HG03520 (cell line): ENCODE measurements around the gene PACSIN2.
"Not testable (repeated sequence)": the region's sequence is repeated elsewhere in the genome, so short reads cannot be mapped to it uniquely, and the experiment has no call there.

Source experiments
- ATAC-seq: cut with Tn5 transposase; IDR thresholded peaks from one replicate; pipeline ENCODE4 v1.9.1; 2021; ENCODE audit warnings: mild to moderate bottlenecking, moderate library complexity; ENCODE audit not compliant: unreplicated experiment

Gene PACSIN2

DNA sequence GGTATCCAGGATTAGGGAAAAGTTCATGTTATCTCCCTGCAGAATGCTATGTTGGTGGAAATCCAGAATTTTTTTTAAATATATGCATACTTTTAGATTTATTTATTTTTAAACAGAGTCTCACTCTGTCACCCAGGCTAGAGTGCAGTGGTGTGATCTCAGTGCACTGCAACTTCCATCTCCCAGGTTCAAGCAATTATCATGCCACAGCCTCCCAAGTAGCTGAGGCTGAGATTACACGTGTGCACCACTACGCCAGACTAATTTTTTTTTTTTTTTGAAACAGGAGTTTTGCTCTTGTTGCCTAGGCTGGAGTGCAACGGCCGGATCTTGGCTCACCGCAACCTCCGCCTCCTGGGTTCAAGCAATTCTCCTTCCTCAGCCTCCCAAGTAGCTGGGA lies 2.6 kb downstream of the PACSIN2 start:
- no peak for ATAC-seq

GRCh38 chr22:43011079-43011478 lies 3.9 kb downstream of the PACSIN2 start:
- ATAC-seq, result no peak

- no peak for ATAC-seq
These were observed 5.5 kb downstream of the PACSIN2 start for GRCh38 chr22:43009444-43009843.

GRCh38 chr22:43008921-43009320 lies 6.0 kb downstream of the PACSIN2 start:
- ATAC-seq, result no peak

GRCh38 chr22:43008509-43008908 lies 6.4 kb downstream of the PACSIN2 start:
- ATAC-seq, result no peak

GRCh38 chr22:43007519-43008102 lies 7.3 kb downstream of the PACSIN2 start:
- ATAC-seq, result no peak

GRCh38 chr22:43006753-43007152 lies 8.2 kb downstream of the PACSIN2 start:
- no peak for ATAC-seq

DNA sequence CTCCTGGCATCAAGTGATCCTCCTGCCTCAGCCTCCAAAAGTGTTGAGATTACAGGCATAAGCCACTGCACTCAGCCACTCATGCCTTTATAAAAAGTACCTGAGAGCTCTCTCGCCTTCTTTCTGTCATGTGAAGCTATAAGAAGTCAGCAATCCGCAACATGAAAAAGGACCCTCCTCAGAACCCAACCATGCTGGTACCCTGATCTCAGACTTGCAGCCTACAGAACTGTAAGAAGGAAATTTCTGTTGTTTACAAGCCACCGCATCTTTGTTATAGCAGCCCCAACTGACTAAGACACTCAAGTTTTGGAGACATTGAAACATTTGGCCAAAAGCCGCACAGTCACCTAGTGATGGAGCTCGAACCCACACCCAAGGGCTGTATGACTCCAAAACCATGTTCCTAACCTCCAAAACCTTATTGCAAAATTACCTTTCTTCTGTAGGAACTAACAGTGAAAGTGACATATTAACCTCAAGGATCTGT lies 8.9 kb downstream of the PACSIN2 start:
- no peak for ATAC-seq

GRCh38 chr22:43005106-43005505 lies 9.8 kb downstream of the PACSIN2 start:
- ATAC-seq, result no peak

GRCh38 chr22:43004362-43005035 lies 10.4 kb downstream of the PACSIN2 start:
- ATAC-seq, result no peak

GRCh38 chr22:43002202-43002586 lies 12.8 kb downstream of the PACSIN2 start:
- no peak for ATAC-seq

DNA sequence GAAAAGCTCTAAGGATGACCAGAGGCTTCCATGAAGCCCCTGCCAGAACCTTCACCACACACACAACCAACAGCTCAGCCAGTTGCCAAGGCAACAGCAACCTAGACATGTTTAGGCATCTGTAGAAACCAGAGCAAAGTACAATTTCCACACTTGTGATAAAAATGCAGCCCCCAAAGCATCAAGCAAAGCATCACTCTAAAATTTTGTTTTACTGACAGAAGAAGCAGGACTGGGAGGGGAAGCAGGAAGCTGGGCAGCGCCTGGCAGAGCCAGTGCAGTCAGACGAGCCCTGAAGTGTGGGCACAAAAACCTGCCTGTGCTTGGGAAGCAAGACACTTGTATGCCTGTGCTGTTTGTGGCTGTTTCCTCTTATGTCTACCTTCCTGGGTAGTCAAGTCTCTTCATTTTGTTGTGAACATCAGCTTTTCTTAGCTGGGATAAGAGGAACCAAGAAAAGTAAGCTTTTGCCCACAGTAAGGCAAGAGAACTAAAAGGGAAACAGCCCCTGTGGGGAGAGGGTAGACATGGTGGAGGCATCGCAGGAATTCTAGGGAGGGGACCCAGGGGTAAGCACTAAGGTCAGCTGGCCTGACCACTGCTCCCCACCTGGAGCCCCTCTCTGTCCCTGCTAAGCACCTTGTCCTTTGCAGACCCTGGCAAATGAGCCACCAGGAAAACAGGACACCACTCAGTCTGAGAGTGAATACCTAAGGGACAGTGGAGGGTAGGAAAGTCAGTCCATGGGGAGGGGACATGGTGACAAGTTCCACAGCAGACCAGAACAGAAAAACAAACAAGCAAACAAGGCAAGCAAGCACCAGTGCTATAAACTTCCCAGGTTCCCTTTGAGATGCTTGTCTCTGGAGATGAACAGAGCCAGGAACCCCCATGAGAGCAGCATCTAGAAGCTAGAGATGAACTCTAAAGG lies 13.4 kb downstream of the PACSIN2 start:
- no peak for ATAC-seq

- ATAC-seq, result no peak
These were observed 14.3 kb downstream of the PACSIN2 start for GRCh38 chr22:43000441-43001175.

GRCh38 chr22:42997582-42998090 lies 17.3 kb downstream of the PACSIN2 start:
- ATAC-seq, result no peak

GRCh38 chr22:42996646-42997365 lies 18.1 kb downstream of the PACSIN2 start:
- ATAC-seq, result no peak

DNA sequence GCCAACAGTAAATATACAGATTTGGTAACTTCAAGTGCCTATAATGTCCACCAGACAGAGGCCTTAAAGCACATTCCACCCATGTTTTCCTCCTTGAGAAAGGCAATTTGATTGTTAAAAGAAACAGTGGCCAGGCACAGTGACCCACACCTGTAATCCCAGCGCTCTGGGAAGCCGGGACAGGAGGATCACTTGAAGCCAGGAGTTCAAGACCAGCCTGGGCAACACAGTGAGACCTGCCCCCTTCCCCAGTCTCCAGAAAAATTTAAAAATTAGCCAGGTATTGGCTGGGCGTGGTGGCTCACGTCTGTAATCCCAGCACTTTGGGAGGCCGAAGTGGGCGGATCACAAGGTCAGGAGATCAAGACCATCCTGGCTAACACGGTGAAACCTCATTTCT lies 19.3 kb downstream of the PACSIN2 start:
- ATAC-seq, result not testable (repeated sequence)

DNA sequence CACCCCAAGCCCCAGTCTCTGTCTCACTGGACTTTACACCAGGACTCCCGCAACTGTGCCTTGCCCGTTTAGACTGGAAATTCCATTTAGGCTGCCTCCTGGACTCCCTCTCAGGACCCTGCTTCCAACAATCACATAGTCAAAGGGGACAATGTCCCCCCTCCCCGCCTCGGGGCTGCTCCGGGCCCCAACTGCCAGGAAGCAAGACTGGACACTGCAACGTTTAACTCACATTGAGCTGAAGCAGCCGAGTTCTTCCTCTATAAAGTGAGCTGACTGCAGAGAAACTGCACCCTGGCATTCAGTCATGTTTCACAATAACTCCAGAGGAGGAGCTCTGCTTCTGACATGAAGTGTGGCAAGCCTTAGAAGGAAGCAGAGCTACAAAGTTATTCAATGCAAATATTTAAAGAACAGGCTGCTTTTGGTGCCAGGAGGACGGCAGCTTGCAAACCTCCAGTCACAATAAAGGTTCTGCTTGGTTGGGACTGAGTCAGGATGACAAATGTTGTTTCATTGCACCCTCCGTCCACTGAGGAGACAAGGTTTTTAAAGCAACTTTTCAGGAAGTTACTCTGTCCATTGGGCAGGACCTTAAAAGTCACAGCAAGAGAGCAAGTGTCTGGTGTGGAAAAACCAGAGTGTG lies 19.9 kb downstream of the PACSIN2 start:
- no peak for ATAC-seq

DNA sequence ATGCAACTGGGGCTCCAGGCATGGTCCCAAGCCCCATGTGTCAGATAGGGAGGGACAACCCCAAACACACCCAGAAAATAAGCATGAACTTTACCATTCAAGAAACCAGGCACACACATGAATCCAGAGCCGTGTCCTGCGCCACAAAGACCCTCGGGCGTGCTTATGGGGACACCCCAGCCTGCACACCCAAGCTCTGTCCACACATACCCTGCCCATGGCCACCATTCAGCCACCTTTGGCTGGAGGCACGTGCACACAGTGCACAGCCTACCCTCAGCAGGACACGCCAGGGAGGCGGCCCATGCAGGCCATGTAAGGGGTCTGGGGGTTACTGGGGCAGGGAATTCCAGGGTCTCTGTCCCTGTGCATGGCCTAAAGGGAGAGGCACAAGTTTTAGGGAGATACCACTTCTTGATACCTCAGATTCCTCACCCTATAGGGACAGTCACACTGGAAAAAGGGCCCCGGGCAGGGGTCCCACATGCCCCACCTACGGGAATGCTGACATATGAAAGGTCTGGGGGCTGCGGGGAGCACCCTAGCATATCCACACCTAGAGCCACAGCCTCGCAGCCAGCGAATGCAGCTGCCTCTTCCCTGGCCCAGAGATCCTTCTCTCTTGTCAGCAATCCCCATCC lies 20.6 kb downstream of the PACSIN2 start:
- no peak for ATAC-seq

- ATAC-seq, result no peak
These were observed 21.2 kb downstream of the PACSIN2 start for GRCh38 chr22:42993651-42994275.
